8988T (cell line): Measurements from ENCODE around the gene B4GALNT3.

Experiments
- DNase-seq: peaks from one replicate; pipeline ENCODE4 v3.0.0; 2011

B4GALNT3 gene

DNA sequence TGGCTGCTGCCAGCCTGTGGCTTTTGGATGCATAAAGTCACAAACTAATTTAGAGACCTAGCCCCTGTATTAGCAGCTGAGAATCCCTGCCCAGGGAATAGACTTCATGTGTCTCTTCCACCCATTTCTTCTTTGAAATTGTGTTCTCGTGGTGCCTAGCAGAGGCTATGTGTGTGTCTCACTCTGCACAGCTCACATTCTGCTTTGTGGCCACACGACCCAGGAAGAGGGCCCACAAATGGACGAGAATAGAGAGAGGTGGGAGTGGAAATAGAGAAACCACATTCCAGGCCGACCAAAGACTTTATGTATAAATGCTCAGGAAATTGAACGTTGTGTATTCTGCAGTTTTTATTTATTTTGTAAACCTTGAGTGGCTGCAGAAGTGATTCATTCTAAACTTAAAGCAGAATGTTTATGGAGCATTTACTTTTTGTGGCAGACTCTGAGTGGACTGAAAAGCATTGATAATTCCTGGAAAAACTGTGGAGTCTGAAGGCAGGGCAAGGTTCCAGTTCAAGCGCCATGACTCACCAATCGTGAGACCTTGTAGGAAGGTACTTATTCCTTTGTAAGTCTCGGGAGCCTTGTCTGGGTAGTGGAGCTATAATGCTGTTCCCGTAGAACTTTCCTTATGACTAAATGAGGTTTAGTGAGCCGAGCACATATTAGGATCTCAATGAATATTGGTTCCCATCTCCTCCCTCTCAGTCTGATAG is 9.1 kb downstream of the B4GALNT3 start:
- no peak for DNase-seq

DNA sequence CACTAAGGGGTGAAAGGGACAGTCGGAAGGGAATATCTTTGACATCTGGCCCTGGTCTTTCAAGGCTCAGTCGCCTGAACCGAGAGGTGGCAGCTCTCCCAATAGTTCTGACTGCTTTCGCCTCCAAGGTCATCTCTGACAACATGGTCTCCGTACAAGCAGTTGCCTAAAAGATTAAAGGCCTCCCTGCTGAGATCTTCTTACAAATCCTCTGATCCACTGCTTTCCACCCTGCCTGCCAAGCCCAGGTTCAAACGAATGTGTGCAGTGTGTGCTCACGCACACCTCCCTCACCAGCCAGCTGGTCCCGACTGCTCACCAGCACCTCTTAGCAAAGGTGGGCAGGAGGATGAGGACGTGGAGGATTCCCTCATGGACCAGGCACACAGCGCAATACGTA is 10.4 kb downstream of the B4GALNT3 start:
- DNase-seq = no peak

DNA sequence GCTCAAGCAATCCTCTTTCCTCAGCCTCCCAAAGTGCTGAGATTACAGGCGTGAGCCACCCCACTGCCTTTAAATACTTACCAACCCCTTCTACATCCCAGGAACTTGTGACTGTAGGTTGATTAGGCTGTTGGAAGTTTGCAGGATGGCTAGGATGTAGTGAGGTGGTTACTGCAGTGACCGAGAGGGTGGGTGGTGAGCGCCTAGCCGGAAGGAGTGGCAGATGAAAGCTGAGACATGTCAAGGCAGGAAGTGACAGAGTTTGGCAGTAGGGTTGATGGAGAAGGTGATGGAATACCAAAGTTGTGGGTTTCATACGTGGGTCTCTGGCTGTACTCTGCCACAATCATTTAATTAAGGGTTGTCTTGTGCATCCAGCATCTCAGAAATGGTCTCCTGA is 13.5 kb downstream of the B4GALNT3 start:
- DNase-seq = no peak

DNA sequence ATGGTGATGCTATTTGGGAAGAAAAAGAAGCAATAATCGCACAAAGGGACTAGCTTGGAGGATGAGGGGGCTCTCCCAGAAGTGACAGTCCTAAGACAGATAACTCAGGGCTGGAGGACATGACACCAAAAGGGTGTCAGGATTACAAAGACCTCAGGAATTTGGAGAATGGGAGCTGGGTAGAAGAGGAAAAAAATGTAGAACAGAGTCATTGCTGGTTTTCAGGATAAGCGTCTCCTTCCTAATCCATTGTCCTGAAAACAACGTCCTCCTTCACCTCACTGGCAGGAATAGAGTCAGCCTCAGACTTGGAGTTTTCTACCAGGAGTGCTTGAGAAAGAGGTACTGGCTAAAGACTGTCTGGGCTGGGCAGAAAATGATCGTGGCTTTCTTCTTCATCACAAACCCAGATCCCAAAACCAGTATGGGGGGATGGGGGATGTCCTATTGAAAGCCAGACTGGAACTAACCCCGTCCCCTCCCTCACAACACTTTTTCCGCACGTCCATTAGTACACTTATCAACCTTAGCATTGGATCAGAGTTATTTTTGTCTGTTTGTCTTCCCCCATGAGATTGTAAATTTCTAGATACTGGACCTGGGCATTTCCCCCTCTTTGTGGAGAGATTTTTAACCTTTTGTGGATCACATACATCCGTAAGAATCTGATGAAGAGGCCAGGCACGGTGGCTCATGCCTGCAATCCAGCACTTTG is 14.3 kb downstream of the B4GALNT3 start:
- no peak for DNase-seq

DNA sequence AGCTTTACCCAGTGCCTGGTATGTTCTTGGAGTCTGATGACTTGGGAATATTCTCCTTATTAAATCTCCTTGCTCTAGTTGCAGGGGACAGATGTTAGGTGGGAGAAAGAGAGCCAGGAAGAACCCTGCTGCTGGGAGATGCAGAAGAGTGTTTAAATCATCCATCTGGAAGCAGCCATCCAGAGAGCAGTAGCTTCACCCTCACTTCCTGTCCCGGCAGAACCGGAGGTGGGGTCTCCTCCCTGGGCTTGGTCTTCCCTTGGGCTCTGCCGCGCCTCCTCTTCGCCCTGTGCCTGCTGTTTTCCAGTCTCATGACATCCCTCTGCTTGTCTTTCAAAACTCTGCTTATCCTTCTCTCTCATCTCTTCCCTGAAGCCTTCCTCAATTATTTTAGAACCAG is 15.5 kb downstream of the B4GALNT3 start:
- DNase-seq = no peak

DNA sequence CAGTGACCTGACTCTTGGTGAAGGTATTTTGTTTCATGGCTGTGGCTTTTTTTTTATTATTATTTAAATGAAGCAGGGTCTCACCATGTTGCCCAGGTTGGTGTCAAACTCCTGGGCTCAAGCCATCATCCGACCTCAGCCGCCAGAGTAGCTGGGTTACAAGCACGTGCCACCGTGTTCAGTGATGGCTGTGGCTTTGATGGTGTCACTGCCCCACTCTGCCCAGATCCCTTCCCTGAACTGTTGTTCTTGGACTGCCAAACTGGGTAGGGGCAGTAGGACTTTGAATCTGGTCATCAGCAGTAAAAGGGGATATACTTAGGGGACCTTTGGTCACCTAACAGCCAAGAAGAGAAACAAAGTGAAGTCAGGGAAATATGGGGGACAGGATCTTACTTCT is 19.4 kb downstream of the B4GALNT3 start:
- DNase-seq = no peak

DNA sequence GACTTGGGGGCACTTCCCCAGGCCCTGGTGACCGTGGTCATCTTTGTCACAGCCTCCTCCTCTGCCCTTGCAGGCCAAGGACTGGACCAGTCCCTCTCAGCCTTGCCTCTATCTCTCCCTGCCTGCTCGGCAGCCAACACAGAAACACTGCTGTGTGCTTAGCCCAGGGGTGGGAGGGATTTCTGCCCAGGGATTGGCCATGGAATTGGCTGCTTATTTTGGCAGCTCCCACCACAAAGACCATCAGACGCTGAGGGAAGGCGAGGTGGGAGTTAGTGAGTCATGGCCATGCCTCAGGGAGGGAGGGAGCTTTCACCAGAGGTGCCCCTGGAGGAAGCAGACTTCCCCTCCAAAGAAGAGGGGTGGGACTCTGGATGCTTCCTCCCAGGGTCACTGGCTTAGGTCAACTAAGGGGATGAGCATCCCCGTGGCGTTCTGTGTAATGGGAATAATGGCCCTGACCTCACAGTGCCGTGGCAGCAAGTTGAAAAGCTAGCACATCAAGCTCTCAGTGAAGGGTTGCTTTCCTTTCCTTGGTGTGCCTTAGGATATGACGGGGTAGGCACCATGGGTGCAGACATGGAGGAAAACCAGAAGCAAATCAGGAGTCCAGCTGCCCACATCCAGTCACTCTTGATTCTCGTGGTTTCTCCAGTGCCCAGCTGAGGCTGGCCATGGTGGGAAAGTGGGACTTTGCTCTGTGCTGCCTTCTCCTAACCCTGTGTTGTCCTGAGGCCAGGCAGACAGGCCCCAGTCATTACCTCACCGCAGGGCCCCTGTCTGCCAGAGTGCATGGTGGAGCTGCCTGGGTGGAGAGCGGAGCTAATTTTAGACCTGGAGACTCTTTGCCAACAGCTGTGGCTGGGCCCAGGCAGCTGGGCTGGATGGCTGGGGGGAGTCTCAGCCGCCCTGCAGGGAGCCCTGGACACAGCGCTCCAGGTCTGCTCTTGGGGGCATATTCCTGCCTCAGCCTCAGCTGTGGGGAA is 21.4 kb downstream of the B4GALNT3 start:
- DNase-seq = no peak

DNA sequence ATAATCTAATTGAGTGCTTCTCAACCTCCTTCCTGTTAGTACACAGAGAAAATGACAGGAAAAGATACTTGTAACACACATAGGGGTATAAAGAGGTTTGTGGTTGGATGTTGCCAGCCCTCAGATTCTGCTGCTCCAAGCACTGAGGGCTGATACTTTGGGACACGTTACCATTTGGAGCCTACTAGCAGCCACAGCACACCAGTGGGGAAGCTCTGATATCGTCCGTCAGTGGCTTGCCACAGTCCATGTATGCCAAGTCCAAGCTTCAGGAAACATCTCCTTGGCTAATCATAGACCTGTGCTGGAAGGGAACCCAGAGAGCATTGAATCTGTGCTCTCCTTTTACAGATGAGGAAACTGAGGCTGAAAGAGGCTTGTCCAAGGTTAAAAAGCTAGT is 22.3 kb downstream of the B4GALNT3 start:
- no peak for DNase-seq

DNA sequence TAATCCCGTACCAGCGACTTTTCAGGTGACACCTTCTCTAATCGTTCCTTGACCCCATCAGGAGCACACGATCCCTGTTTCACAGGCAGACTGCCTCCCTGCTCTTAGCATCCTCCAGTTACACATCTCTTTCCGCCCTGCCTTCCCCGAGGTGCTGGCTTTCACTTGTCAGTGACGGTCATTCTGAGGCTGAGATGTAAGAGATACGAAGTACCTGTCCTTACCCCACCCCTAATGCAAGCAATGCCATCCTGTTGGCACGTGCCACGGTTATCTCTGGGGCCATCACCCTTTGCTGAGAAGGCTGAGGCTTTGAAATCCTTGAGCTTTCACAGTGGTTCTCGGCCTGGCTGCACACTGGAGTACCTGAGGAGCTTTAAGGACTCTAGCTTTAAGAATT is 24.4 kb downstream of the B4GALNT3 start:
- DNase-seq = no peak

DNA sequence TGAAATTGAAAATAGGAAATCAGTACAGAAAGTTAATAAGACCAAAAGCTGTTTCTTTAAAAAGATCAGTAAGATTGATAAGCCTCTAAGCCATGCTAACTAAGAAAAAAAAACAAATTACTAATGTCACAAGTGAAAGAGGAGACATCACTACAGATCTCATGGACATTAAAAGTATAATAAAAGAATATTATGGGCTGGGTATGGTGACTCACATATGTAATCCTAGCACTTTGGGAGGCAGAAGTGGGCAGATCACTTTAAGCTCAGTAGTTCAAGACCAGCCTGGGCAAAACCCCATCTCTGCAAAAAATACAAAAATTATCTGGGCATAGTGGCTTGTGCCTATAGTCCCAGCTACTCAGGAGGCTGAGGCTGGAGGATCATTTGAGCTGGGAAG is 30.5 kb downstream of the B4GALNT3 start:
- DNase-seq = no peak

DNA sequence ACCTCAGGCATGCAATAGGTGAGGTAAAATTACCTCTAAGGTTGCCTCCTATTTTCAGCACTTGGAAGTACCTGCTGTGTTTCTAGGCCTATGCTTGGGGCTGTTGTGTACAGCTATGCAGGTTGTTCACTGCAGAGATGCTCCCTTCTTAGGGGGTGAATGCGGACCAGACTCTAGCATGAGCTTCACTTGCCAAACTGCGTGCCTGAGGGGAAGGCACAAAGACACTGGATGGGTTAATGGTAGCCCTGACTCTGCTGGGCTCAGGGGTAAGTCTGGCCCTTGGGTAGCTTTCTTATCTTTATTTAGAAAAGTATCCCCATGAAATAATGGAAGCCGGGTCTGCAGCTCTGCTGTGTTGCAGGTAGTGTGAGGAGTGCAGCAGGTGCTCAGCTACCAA is 35.7 kb downstream of the B4GALNT3 start:
- DNase-seq = no peak

DNA sequence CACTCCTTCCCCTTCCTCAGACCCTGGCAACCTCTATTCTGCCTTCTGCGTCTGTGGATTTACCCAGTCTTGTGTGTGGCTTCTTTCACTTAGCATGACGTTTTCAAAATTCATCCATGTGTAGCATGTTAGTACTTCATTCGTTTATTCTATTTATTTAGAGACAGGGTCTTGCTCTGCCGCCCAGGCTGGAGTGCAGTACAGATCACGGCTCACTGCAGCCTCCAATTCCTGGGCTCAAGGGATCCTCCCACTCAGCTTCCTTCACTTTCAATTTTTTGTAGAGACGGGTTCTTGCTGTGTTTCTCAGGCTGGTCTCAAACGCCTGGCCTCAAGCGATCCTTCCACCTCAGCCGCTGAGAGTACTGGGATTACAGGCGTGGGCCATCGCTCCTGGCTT is 37.0 kb downstream of the B4GALNT3 start:
- no peak for DNase-seq

DNA sequence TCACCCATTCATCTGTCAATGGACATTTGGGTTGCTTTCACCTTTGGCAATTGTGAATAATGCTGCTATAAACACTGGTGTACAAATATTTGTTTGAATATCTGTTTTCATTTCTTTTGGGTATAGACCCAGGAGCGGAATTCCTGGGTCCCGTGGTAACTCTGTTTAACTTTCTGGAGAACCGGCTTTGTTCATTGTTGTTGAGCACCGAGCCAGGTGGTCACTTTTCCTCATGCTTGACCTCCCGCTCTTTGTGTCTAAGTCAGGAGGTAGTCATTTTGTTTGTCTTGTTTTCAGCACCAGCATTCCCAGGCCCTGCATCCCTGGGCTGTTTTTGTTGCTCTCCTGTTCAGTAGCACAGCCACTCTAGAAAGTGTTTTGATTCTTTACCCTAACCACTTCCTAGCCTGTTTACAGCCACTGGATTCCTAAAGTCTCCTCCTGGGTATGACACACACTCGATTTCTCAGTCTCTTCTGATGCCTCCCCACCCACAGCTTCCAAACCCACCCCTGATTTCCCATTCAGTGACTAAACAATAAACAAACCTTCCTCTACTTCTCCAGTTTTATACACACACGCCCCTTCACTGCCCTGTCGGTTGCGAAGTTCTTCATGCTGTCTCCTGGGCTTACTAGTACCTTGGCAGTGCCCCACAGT is 37.9 kb downstream of the B4GALNT3 start:
- no peak for DNase-seq

DNA sequence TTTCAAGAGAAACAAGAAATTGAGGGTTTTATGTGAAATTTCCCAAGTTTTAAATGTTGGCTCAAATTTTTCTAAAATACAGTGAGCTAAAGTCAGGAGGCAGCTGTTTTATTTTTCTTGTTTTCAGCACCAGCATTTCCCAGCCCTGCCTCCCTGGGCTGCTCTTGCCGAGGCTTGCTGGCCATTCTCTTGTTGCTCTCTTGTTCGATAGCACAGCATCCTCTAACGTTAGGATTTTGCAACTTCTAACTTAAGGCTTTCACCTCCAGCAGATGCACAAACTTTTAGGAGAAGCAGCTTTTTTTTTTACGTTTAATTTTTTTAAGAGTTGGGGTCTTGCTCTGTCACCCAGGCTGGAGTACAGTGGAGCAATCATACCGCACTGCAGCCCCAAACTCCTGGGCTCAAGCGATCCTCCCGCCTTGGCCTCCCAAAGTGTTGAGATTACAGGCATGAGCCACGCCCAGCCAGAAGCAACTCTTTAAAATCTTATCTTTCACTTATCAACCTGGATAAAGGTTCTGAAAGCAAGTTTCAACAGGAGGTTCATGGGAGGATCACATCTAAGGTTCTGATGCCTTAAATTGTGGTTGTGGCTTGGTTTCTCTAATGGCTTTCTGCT is 40.2 kb downstream of the B4GALNT3 start:
- DNase-seq = no peak

DNA sequence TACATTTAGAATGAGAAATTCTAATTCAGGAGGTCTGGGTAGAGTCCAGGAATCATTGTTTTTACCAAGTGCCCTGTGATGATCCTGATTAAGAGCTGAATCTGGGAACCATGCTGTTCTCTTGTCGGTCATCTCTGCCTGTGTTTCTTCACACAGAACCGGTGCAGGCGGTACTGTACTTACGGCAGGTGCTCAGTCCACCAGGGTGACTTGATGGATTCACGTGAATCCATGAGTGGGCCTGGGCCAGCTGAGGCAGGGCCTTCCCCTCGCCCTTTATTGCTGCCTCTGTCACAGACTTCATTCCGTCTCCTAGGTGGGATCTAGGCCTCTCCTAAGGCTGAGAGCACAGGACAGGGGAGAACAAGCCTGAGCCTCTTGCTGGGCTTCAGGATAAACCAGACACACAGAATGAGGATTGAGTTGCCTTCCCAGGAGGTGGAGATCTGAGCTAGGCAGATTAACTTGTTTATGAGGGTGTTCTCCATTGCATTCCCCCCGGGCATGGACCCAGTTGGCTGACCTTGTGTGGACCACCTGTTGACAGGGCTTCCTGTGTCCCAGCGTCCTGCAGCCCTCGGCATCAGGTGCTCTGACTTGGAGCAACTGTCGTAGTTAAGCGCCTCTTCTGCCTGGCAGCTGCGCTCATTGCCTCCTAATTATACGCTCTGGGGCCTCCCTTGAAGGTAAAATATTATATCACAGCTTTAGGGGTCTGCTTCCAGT is 42.1 kb downstream of the B4GALNT3 start:
- DNase-seq = no peak

DNA sequence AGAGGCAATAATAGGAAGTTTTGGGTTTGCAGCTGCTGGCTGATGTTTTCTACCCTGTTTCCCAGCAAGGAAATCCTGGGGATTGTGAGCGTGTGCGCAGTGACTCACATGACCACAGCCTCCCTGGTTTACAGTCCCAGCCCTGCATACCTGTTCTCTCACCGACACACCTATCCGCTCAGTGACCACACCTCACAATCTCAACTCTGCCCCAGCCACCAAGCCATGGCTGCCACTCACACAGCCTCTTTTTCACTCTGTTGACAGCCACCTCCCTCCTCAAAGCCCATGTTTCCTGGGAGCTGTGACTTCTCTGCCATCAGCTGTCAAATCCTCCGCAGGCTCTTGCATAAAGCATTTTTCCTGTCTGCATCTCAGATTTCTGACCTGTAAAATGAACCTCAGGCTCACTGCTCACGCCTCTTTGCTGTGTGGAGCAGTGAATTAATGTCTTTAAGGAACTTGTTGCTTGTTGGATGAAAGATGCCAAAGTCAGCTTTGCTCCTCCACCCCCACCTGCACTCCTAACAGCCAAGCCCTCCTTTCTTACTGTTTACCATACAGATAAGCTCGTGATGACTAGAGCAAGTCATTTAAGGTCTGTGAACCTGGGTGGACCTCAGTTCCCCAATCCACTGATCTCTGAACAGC is 43.5 kb downstream of the B4GALNT3 start:
- DNase-seq = no peak

DNA sequence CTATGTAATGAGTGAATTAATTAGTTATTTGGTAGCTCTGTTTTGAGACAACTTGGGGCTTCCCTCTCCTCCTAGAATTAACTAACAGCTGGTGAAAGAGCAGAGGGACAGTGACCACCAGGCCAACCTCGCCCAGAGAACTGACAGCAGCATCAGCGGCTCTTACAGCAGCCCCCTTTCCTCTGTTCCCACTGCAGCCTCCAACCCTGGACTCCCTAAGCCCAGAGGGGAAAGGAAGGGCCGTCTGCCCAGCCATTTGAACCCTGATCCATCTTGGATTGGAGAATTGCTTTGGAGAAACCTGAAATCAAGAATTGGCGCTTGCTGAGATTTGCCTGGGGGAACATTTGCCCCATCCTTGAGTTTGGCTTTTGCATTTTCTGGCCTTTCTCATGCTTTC is 45.5 kb downstream of the B4GALNT3 start:
- DNase-seq = no peak

DNA sequence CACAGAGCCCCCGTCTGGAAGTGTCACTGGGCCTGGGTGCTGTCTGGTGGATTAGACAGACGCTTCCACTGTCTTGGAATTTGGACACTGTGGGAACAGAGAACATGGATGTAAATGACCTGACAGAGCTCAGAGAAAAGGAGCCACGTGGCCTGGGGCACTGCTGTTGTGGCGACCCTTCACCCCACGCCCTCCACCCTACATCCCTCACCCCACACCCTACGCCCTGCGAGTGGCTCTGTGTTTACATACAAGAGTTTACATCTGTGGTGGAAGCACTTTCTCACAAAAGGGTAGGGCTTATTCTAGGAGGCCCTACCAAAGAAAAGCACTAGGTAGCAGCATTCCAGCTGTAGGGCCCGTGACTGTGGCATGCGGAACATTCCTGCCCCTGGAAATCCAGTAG is 47.7 kb downstream of the B4GALNT3 start:
- no peak for DNase-seq

DNA sequence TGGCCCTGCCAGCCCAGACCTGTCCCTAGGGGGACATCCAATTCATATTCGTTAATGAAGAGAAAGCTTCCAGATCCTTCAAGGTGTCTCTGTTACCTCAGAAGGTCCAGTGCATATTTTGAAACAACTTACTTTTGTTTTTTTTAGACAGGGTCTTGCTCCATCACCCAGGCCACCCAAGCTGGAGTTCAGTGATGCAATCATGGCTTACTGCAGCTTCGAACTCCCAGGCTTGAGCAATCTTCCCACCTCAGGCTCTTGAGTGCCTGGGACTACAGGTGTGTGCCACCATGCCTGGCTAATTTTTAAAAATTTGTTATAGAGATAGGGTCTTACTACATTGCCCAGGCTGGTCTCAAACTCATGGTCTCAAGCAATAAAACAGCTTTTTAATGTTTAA is 48.4 kb downstream of the B4GALNT3 start:
- DNase-seq = no peak

DNA sequence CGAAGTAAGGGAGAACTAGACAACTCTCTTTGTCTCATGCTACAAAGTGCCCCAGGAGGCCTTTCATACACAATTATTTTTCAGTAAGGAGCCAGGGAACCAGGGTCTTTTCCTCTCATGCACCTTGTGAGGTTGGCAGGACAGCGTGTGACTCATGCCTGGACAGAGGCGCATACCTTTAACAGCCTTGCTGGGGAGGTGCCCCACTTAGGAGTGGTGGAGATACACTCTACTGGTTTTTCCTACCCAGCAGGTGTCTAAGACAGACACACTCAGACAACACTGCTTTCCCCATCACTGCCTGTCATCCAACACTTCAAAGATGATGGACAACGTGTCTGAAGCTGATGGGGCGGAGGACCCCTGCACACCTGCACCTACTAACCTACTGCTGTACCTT is 49.1 kb downstream of the B4GALNT3 start:
- DNase-seq = no peak

DNA sequence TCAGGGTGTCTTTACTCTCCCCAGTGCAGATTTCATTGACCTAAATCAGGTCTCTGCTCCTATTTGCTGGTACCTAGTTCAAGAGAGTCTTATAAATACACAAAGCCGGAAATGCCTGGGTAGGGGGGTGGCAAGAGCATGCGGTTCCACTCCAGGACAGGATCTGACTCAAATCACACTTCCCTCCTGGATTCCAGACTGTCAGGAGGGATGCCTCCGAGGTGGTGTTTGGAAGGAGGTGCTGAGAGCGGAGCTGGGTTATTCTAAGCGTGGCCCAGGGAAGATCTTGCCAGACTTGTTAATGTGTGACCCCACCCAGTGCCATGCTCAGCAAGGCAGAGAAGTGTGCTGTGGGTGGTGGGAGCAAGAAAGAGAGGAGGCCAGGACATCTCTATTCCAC is 49.8 kb downstream of the B4GALNT3 start:
- peak; percentile 23 for DNase-seq
